Measurements from ENCODE around the gene MTO1.
"Not testable (repeated sequence)": the region's sequence is repeated elsewhere in the genome, so short reads cannot be mapped to it uniquely, and the experiment has no call there.

Gene MTO1

GRCh38 chr6:73537677-73538076, 76.1 kb downstream of the MTO1 start:
- no peak for DNase-seq

- no peak for DNase-seq
These were observed 76.7 kb downstream of the MTO1 start for GRCh38 chr6:73538116-73538779.

- DNase-seq = not testable (repeated sequence)
These were observed 80.9 kb downstream of the MTO1 start for GRCh38 chr6:73542481-73542880.

GRCh38 chr6:73542891-73543290, 81.4 kb downstream of the MTO1 start:
- DNase-seq = no peak

GRCh38 chr6:73547036-73547435, 85.5 kb downstream of the MTO1 start:
- DNase-seq = no peak

GRCh38 chr6:73548458-73549446, 87.2 kb downstream of the MTO1 start:
- DNase-seq = no peak

GRCh38 chr6:73551115-73551514, 89.6 kb downstream of the MTO1 start:
- DNase-seq = not testable (repeated sequence)

- not testable (repeated sequence) for DNase-seq
These were observed 93.9 kb downstream of the MTO1 start for GRCh38 chr6:73555380-73555949.

GRCh38 chr6:73556836-73557235, 95.3 kb downstream of the MTO1 start:
- DNase-seq = no peak

All from DMS53 (cell line).